A549 (cell line): ENCODE results near the gene HES1. TPM values are rescaled to one million over a fixed set of nuclear protein-coding genes. Genes with fewer than 3 reads are reported as not detected.

Experiments used
- ATAC-seq, 2 experiments: fragments of 200-7000 bp in 1 of 2; fragments of >200 bp in 1 of 2; cut with Nextera tagmentation in 1 of 2; cut with Tn5 transposase in 1 of 2; 3 replicates each; pipeline versions ENCODE4 v1.8.0 to v1.9.1; 2018 to 2020; ENCODE audit warnings: mild to moderate bottlenecking in 1 of 2, moderate library complexity in 1 of 2
- CTCF ChIA-PET: fragments of 300-600 bp; sonication (Branson Sonifier 250); formaldehyde crosslinking; extraction: SDS; loops from one replicate; lab custom pipeline; 2021; ENCODE audit warnings: antibody characterized with exemption, inconsistent platforms; lab: Yijun Ruan, JAX
- POLR2A ChIA-PET: fragments of 350-600 bp; formaldehyde crosslinking; extraction: SDS; loops from one replicate; lab custom pipeline; 2021; ENCODE audit warnings: antibody characterized with exemption, inconsistent platforms; lab: Yijun Ruan, JAX
- DNase-seq, 2 experiments: peaks; one replicate each; pipeline versions ENCODE4 v3.0.0 to v3.0.0-alpha.2; 2011 to 2016; ENCODE audit warnings: low read depth in 1 of 2, low spot score in 1 of 2
- FAIRE-seq: peaks from 2 replicates; lab custom pipeline; 2011; peaks lifted over from hg19 to GRCh38; lab: Jason Lieb, UNC
- H3K27ac ChIP-seq, 2 experiments: fragments of >200 bp; sonication (Bioruptor Twin); formaldehyde crosslinking; 3 replicates each; pipeline ENCODE4 v1.5.1; 2016 to 2017
- H3K4me1 ChIP-seq: fragments of >200 bp; sonication (Bioruptor Twin); formaldehyde crosslinking; 3 replicates; pipeline ENCODE4 v1.6.1; 2016
- H3K4me2 ChIP-seq: fragments of >200 bp; sonication (Bioruptor Twin); formaldehyde crosslinking; 3 replicates; pipeline ENCODE4 v1.6.1; 2016
- H3K4me3 ChIP-seq: fragments of >200 bp; sonication (Bioruptor Twin); formaldehyde crosslinking; 3 replicates; pipeline ENCODE4 v1.5.1; 2016
- H3K9me3 ChIP-seq: fragments of >200 bp; sonication (Bioruptor Twin); formaldehyde crosslinking; 3 replicates; pipeline ENCODE4 v1.6.1; 2016
- CBX2 ChIP-seq: fragments of 200-600 bp; sonication (generic); IDR thresholded peaks from 2 replicates; pipeline ENCODE4 v1.6.1; 2016; ENCODE audit warnings: low read depth, mild to moderate bottlenecking, borderline replicate concordance
- CEBPB ChIP-seq, 2 experiments: fragments of >200 bp in 1 of 2; sonication (Bioruptor Twin) in 1 of 2; formaldehyde crosslinking in 1 of 2; IDR thresholded peaks; 2 replicates each; pipeline ENCODE4 v1.6.1; 2012 to 2016
- E2F6 ChIP-seq: IDR thresholded peaks from 2 replicates; pipeline ENCODE4 v1.6.1; 2012; ENCODE audit warnings: low read depth, borderline replicate concordance
- EHF ChIP-seq: fragments of 250-450 bp; sonication (Bioruptor Pico); IDR thresholded peaks from 2 replicates; pipeline ENCODE4 v1.5.0; 2020; ENCODE audit warnings: mild to moderate bottlenecking
- ELK1 ChIP-seq: fragments of 150-350 bp; IDR thresholded peaks from 2 replicates; pipeline ENCODE4 v1.6.1; 2014; ENCODE audit warnings: low read depth, mild to moderate bottlenecking, low read length
- EP300 ChIP-seq, 2 experiments: fragments of >200 bp; sonication (Bioruptor Twin); formaldehyde crosslinking; IDR thresholded peaks; 2 replicates in 1 of 2; 3 replicates in 1 of 2; pipeline ENCODE4 v1.6.1; 2016 to 2017
- FOSB ChIP-seq: fragments of 250-450 bp; sonication (Bioruptor Pico); IDR thresholded peaks from 2 replicates; pipeline ENCODE4 v1.5.0; 2020; ENCODE audit warnings: mild to moderate bottlenecking, moderate library complexity
- HES2 ChIP-seq: fragments of >200 bp; sonication (Bioruptor Twin); formaldehyde crosslinking; IDR thresholded peaks from 2 replicates; pipeline ENCODE4 v1.6.1; 2016
- HOXA7 ChIP-seq: fragments of 250-450 bp; sonication (Bioruptor Pico); IDR thresholded peaks from 2 replicates; pipeline ENCODE4 v1.5.0; 2020; ENCODE audit warnings: mild to moderate bottlenecking, moderate library complexity
- MAZ ChIP-seq: fragments of 150-350 bp; IDR thresholded peaks from 2 replicates; pipeline ENCODE4 v1.6.1; 2014; ENCODE audit warnings: antibody characterized with exemption, low read depth, low read length, borderline replicate concordance
- PHF8 ChIP-seq: fragments of 200-600 bp; sonication (generic); IDR thresholded peaks from 2 replicates; pipeline ENCODE4 v1.6.1; 2016; ENCODE audit warnings: low read depth, mild to moderate bottlenecking, antibody characterized with exemption, moderate library complexity, borderline replicate concordance
- RAD21 ChIP-seq, 2 experiments: fragments of >200 bp in 1 of 2; sonication (Bioruptor Twin) in 1 of 2; formaldehyde crosslinking in 1 of 2; IDR thresholded peaks in 1 of 2; conservative IDR thresholded peaks in 1 of 2; 2 replicates in 1 of 2; 3 replicates in 1 of 2; pipeline ENCODE4 v1.6.1; 2012 to 2018; ENCODE audit warnings: inconsistent platforms in 1 of 2
- RARB ChIP-seq: fragments of 250-450 bp; sonication (Bioruptor Pico); IDR thresholded peaks from 2 replicates; pipeline ENCODE4 v1.8.0; 2021; ENCODE audit warnings: mild to moderate bottlenecking, moderate library complexity
- RCOR1 ChIP-seq: fragments of 150-350 bp; IDR thresholded peaks from 2 replicates; pipeline ENCODE4 v1.6.1; 2014; ENCODE audit warnings: antibody characterized with exemption, low read length, low read depth
- REST ChIP-seq: fragments of 200-600 bp; sonication (generic); IDR thresholded peaks from 2 replicates; pipeline ENCODE4 v1.6.1; 2016; ENCODE audit warnings: antibody characterized with exemption, mild to moderate bottlenecking, moderate library complexity
- SMC3 ChIP-seq: fragments of >200 bp; sonication (Bioruptor Twin); formaldehyde crosslinking; IDR thresholded peaks from 3 replicates; pipeline ENCODE4 v1.6.1; 2018; ENCODE audit warnings: inconsistent platforms
- TFCP2L1 ChIP-seq: fragments of 250-450 bp; sonication (Bioruptor Pico); IDR thresholded peaks from 2 replicates; pipeline ENCODE4 v1.5.0; 2021; ENCODE audit warnings: mild to moderate bottlenecking
- TP53 ChIP-seq: fragments of 250-450 bp; sonication (Bioruptor Pico); IDR thresholded peaks from 2 replicates; pipeline ENCODE4 v1.5.0; 2021; ENCODE audit warnings: mild to moderate bottlenecking, moderate library complexity
- WGBS: methylation state at CpG from one replicate; pipeline ENCODE4 v1.1.6; 2017; ENCODE audit errors: missing lambda C conversion rate; 5-methylcytosine and 5-hydroxymethylcytosine counted together
- polyA plus RNA-seq, 4 experiments: library from polyadenylated mRNA; depleted of rRNA in 3 of 4; stranded (reverse); fragments of >200 nt; fragmentation: RNase III in 1 of 4; extraction: RNeasy Plus Mini Kit Qiagen cat#74134 plus additional on column Dnase treatment in 1 of 4; gene quantifications; 2 replicates in 3 of 4; 3 replicates in 1 of 4; pipeline ENCODE4 v1.2.3, GENCODE V29; 2011 to 2017

Gene HES1
- polyA plus RNA-seq, 2 of the 4 experiments (the other 2 are of a cell fraction): 8.3 to 66.6 TPM

GRCh38 chr3:194136519-194137007, 615 bp downstream of the HES1 start:
- 3% methylated on average over 12 of the region's 17 CpGs for WGBS
- Histone ChIP-seq H3K9me3 (no peaks in the 10 kb centered on the region), H3K4me3 (peak overlapping the region; percentile 55), H3K27ac (peak overlapping the region; percentile 61 to 89), H3K4me2 (peak overlapping the region; percentile 92), H3K4me1 (peaks cover 46% of the 10 kb centered on the region)
- TF ChIP-seq MAZ (no peak), TFCP2L1 (CRISPR knock-in tag) (0 out of 2 replicates have a peak, but pooled peaks have one; percentile 68), CEBPB (IDR thresholded peaks at IDR 0.05) (no peak), FOSB (CRISPR knock-in tag) (peak; percentile 26; the same call in 1 of the 2 replicates), RARB (CRISPR knock-in tag) (0 out of 2 replicates have a peak, but pooled peaks have one; percentile 25), EHF (CRISPR knock-in tag) (0 out of 2 replicates have a peak, but pooled peaks have one; percentile 6), HOXA7 (CRISPR knock-in tag) (0 out of 2 replicates have a peak, but pooled peaks have one; percentile 63), TP53 (CRISPR knock-in tag) (0 out of 2 replicates have a peak, but pooled peaks have one; percentile 26), REST (no peak), ELK1 (no peak), CBX2 (no peak), EP300 (IDR thresholded peaks at IDR 0.05) (no peak), RCOR1 (no peak), SMC3 (no peak), HES2 (no peak)
- FAIRE-seq (no peak), ATAC-seq (peak in 1 of 2 experiments; percentile 2; a peak in 3 of 6 replicates), DNase-seq (peak in 1 of 2 experiments; percentile 32)
- CTCF ChIA-PET: interaction anchor here (0.8 to 11.4 kb wide), 12 partner anchors 30 to 472 kb away, joined by 3 to 116 read pairs (median 4); no protein-coding TSS in a partner anchor
- POLR2A ChIA-PET: interaction anchor here (0.8 to 6.3 kb wide), 12 partner anchors 24 to 356 kb away, joined by 3 to 48 read pairs (median 11); no protein-coding TSS in a partner anchor

GRCh38 chr3:194137008-194137505, 1.1 kb downstream of the HES1 start:
- peaks cover 45% of the 10 kb centered on the region for H3K4me1 ChIP-seq

More at GRCh38 chr3:194137008-194137505, 1.1 kb downstream of the HES1 start:
- FAIRE-seq (no peak), ATAC-seq (peak in 1 of 2 experiments; percentile 0; a peak in 2 of 6 replicates), DNase-seq (no peak)
- CTCF ChIA-PET: interaction anchor here (0.8 to 11.4 kb wide), 17 partner anchors 30 to 472 kb away, joined by 3 to 116 read pairs (median 3); no protein-coding TSS in a partner anchor
- H3K4me3 ChIP-seq: peak overlapping the region; percentile 55
- H3K27ac ChIP-seq: peak overlapping the region; percentile 61 to 89
- POLR2A ChIA-PET: interaction anchor here (2.1 to 6.3 kb wide), 5 partner anchors 24 to 356 kb away, joined by 11 to 48 read pairs (median 19); no protein-coding TSS in a partner anchor
- H3K9me3 ChIP-seq: no peaks in the 10 kb centered on the region
- WGBS: 0% methylated on average over 22 of the region's 34 CpGs
- peak overlapping the region; percentile 92 for H3K4me2 ChIP-seq
- TF ChIP-seq FOSB (CRISPR knock-in tag) (no peak), RAD21 (conservative IDR thresholded peaks at IDR 0.05 in 1 of 2, IDR thresholded peaks at IDR 0.05 in 1 of 2) (0 out of 5 replicates have a peak, but pooled peaks of 1 of the 2 experiments have one; percentile 1), PHF8 (no peak), TP53 (CRISPR knock-in tag) (no peak), E2F6 (peak; percentile 67; the same call in 1 of the 2 replicates), EHF (CRISPR knock-in tag) (peak; percentile 61; the same call in 1 of the 2 replicates)
